ENCODE measurements around the gene CITED1.
A peak's percentile ranks its signal among the peaks of the same experiment; 100 is the strongest.

Gene CITED1

GRCh38 chrX:72308566-72309296 lies 3.0 kb upstream of the CITED1 start:
- DNase-seq: peak; percentile 86

GRCh38 chrX:72308209-72308565 lies 2.5 kb upstream of the CITED1 start:
- no peak for DNase-seq

- DNase-seq: no peak
Observed at GRCh38 chrX:72307646-72308051, 1.9 kb upstream of the CITED1 start.

GRCh38 chrX:72306851-72307645 lies 1.3 kb upstream of the CITED1 start:
- DNase-seq: peak; percentile 80

GRCh38 chrX:72306085-72306801 lies 529 bp upstream of the CITED1 start:
- no peak for DNase-seq

GRCh38 chrX:72304877-72305276 lies 837 bp downstream of the CITED1 start:
- DNase-seq: no peak

- no peak for DNase-seq
Observed at GRCh38 chrX:72301781-72302180, 3.9 kb downstream of the CITED1 start.

GRCh38 chrX:72299891-72300630 lies 5.7 kb downstream of the CITED1 start:
- DNase-seq: no peak

GRCh38 chrX:72297953-72298730 lies 7.6 kb downstream of the CITED1 start:
- no peak for DNase-seq

GRCh38 chrX:72296991-72297390 lies 8.7 kb downstream of the CITED1 start:
- no peak for DNase-seq

- no peak for DNase-seq
Observed at GRCh38 chrX:72295745-72296144, 10.0 kb downstream of the CITED1 start.

GRCh38 chrX:72294497-72294896 lies 11.2 kb downstream of the CITED1 start:
- DNase-seq: no peak

GRCh38 chrX:72282302-72282701 lies 23.4 kb downstream of the CITED1 start:
- DNase-seq: no peak

GRCh38 chrX:72280321-72280845 lies 25.3 kb downstream of the CITED1 start:
- DNase-seq: peak; percentile 64

GRCh38 chrX:72276478-72276953 lies 29.2 kb downstream of the CITED1 start:
- no peak for DNase-seq

- no peak for DNase-seq
Observed at GRCh38 chrX:72274526-72274925, 31.2 kb downstream of the CITED1 start.

- DNase-seq: no peak
Observed at GRCh38 chrX:72273718-72274117, 32.0 kb downstream of the CITED1 start.

- no peak for DNase-seq
Observed at GRCh38 chrX:72272868-72273267, 32.8 kb downstream of the CITED1 start.

GRCh38 chrX:72271812-72272211 lies 33.9 kb downstream of the CITED1 start:
- no peak for DNase-seq

GRCh38 chrX:72271091-72271788 lies 34.5 kb downstream of the CITED1 start:
- DNase-seq: no peak

- DNase-seq: no peak
Observed at GRCh38 chrX:72270316-72270866, 35.3 kb downstream of the CITED1 start.

Data from islet precursor cell (in vitro differentiated cells).